Left ventricle myocardium inferior (tissue), 1 donor: ENCODE data around the gene IFITM10. TPM values are rescaled to one million over a fixed set of nuclear protein-coding genes. Genes with fewer than 3 reads are reported as not detected.

Experiments
- DNase-seq: peaks from one replicate; pipeline ENCODE4 v3.0.0-alpha.2; 2020
- H3K27ac ChIP-seq: fragments of 200-600 bp; replicated peaks from 2 replicates; pipeline ENCODE4 v1.8.0; 2021
- H3K27me3 ChIP-seq: fragments of 200-600 bp; 2 replicates; pipeline ENCODE4 v1.8.0; 2021; ENCODE audit warnings: low read depth
- H3K36me3 ChIP-seq: fragments of 200-600 bp; 2 replicates; pipeline ENCODE4 v1.8.0; 2021
- H3K4me1 ChIP-seq: fragments of 200-600 bp; 2 replicates; pipeline ENCODE4 v1.8.0; 2021
- H3K4me3 ChIP-seq: fragments of 200-600 bp; 2 replicates; pipeline ENCODE4 v1.8.0; 2021; ENCODE audit warnings: mild to moderate bottlenecking, moderate library complexity
- H3K9me3 ChIP-seq: fragments of 200-600 bp; replicated peaks from 2 replicates; pipeline ENCODE4 v1.8.0; 2021
- intact Hi-C: fragments of 100-400 bp; cut with micrococcal nuclease; formaldehyde crosslinking; loops from one replicate; pipeline ENCODE4 v1.11.0; 2022
- long read RNA-seq: library from polyadenylated mRNA; unstranded; transcript quantifications from one replicate; pipeline ENCODE4 v2.0.0, GENCODE V29; 2021
- total RNA-seq: library from RNA; stranded (reverse); fragmentation: NEBNext Ultra II Directional; extraction: Animal tissue kit (Norgen Biotek cat#: 25700); gene quantifications from one replicate; pipeline ENCODE4 v1.2.1, GENCODE V29; 2021
- TF ChIP-seq, protein P1 (sequence below): fragments of 200-600 bp; IDR thresholded peaks from 2 replicates; pipeline ENCODE4 v1.8.0; 2021; ENCODE audit warnings: antibody characterized with exemption, mild to moderate bottlenecking, borderline replicate concordance
- donor health status: DM: no; HTN: yes; CAD: no; lungs with severe emphysema.

Gene IFITM10
- 0.58 TPM for total RNA-seq
- long read RNA-seq: 0 reads

DNA sequence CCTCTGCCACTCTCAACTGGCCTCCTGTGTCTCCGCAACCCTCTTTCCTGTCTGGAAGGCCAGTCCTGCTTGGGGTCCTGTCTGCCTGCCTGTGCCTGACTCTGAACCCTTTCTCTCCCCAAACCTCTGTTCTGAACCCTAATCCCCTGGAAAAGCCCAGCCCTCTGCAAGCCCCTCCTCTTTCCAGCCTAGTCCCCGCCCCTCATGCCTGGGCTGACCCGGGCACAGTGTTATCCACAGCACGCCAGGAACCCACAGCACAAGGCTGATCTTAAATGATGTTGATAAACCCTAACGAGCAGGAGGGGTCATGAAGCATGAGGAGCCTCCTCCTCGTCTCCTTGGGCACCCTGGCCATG is at the start of gene IFITM10:
IFITM10 (minus strand) TSS at position 115 of the 359 bp plus-strand sequence. CDS start 153 bp downstream, outside the sequence.
- intact Hi-C loops: no loop called here
- Histone ChIP-seq H3K27me3 (peaks cover 21% of the 10 kb centered on the region), H3K36me3 (peaks cover 30% of the 10 kb centered on the region), H3K4me3 (peak within 1 kb of the TSS; percentile 65), H3K27ac (peak within 1 kb of the TSS; percentile 85), H3K9me3 (no peaks in the 10 kb centered on the region), H3K4me1 (peaks cover 79% of the 10 kb centered on the region)
- TF ChIP-seq, protein P1, sequence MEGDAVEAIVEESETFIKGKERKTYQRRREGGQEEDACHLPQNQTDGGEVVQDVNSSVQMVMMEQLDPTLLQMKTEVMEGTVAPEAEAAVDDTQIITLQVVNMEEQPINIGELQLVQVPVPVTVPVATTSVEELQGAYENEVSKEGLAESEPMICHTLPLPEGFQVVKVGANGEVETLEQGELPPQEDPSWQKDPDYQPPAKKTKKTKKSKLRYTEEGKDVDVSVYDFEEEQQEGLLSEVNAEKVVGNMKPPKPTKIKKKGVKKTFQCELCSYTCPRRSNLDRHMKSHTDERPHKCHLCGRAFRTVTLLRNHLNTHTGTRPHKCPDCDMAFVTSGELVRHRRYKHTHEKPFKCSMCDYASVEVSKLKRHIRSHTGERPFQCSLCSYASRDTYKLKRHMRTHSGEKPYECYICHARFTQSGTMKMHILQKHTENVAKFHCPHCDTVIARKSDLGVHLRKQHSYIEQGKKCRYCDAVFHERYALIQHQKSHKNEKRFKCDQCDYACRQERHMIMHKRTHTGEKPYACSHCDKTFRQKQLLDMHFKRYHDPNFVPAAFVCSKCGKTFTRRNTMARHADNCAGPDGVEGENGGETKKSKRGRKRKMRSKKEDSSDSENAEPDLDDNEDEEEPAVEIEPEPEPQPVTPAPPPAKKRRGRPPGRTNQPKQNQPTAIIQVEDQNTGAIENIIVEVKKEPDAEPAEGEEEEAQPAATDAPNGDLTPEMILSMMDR: no peak
- peak; percentile 34 for DNase-seq

DNA sequence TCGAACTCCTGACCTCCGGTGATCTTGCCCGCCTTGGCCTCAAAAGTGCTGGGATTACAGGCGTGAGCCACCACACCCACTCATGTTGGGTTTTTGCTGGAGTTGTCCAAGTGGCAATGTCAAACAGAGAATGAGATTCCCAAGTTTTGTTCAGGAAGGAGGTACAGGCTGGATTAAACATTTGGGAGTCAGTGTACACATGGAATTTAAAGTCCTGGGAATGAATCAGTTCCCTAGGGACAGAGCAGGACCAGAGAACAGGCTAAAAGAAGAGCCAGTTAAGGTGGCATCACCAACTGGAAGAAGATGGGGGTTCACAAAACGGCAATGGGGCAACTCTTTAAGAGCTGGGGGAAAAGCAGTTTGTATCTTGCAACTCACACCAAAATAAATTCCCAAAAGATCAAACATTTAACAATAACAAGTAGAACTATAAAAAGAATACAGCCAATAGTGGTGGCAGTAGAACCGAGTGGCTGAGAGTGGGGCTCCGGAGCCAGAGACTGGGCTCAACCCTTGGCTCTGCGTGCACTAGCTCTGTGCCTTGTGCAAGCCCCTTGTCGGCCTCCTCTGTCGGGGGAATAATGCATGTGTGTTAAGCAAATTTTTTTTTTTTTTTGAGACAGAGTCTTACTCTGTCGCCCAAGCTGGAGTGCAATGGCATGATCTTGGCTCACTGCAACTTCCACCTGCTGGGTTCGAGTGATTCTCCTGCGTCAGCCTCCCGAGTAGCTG is 47.2 kb upstream of the IFITM10 start:
- H3K27me3 ChIP-seq: peaks cover 93% of the 10 kb centered on the region
- intact Hi-C loops: no loop called here
- no peaks in the 10 kb centered on the region for H3K9me3 ChIP-seq

DNA sequence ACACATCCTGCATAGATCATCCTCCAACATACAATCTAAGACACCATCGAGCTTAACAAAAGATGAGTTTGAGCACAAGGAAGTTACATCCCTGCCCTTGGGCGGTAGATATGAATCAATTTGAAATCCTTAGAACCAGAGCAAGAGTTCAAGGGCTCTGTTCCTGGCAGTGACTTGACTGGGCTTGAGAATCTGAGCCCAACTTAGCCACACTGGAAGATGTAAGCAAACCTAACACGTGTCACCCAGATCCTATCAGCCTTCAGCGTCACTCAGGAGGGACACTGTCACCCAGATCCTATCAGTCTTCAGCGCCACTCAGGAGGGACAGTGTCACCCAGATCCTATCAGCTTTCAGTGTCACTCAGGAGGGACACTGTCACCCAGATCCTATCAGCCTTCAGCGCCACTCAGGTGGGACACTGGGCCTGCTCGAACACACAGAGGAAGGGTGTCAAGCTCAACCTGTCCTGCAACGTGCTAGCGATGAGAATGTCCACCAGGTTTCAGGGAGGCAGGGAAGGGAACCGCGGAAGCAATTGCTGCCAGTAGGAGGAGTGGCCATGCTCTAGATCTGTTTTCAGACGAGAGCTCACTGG is 46.1 kb upstream of the IFITM10 start:
- peaks cover 91% of the 10 kb centered on the region for H3K27me3 ChIP-seq
- no peak overlapping the region for H3K4me3 ChIP-seq
- H3K27ac ChIP-seq: no peak overlapping the region
- no peaks in the 10 kb centered on the region for H3K4me1 ChIP-seq
- H3K9me3 ChIP-seq: no peaks in the 10 kb centered on the region
- TF ChIP-seq, protein P1: no peak
- H3K36me3 ChIP-seq: no peaks in the 10 kb centered on the region
- DNase-seq: no peak
- intact Hi-C loops: no loop called here

More for the DNA sequence above, 47.2 kb upstream of the IFITM10 start:
- H3K36me3 ChIP-seq: no peaks in the 10 kb centered on the region
- H3K27ac ChIP-seq: no peak overlapping the region
- TF ChIP-seq, protein P1: no peak
- DNase-seq: no peak
- no peaks in the 10 kb centered on the region for H3K4me1 ChIP-seq
- no peak overlapping the region for H3K4me3 ChIP-seq

DNA sequence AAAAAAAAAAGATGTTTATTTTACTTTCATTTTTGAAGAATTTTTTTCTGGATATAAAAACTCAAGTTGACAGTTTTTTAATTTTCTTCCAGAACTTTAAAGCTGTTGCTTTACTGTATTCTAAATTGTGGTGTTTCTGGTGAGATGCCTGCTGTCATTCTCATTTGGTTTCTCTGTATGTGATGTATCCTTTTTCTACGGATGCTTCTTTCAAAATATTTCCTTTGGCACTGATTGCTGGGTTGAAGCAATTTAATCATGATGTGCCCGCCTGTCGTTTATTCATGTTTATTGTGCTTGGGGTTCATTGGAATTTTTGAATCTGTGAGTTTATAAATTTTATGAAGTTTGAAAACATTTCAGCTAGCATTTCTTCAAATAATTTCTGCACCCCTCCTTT is 42.7 kb upstream of the IFITM10 start:
- no peak for DNase-seq
- H3K4me1 ChIP-seq: no peaks in the 10 kb centered on the region
- intact Hi-C loops: no loop called here

DNA sequence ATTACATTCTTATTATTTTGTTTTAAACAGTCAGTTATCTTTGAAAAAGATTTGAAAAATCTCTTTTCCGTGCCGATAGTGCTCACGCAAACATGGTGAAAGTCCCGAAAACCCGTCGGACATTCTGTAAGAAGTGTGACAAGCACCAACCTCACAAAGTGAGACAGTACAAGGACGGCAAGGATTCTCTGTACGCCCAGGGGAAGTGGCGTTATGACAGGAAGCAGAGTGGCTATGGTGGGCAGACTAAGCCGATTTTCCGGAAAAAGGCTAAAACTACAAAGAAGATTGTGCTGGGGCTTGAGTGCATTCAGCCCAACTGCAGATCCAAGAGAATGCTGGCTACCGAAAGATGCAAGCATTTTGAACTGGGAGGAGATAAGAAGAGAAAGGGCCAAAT is 42.1 kb upstream of the IFITM10 start:
- TF ChIP-seq, protein P1: no peak
- Histone ChIP-seq H3K9me3 (peaks cover 6% of the 10 kb centered on the region), H3K4me3 (no peak overlapping the region), H3K4me1 (no peaks in the 10 kb centered on the region), H3K27ac (no peak overlapping the region), H3K27me3 (peaks cover 60% of the 10 kb centered on the region), H3K36me3 (no peaks in the 10 kb centered on the region)
- intact Hi-C loops: no loop called here
- no peak for DNase-seq

More for the DNA sequence above, 42.7 kb upstream of the IFITM10 start:
- H3K36me3 ChIP-seq: no peaks in the 10 kb centered on the region
- H3K9me3 ChIP-seq: peaks cover 6% of the 10 kb centered on the region
- TF ChIP-seq, protein P1: no peak
- H3K27me3 ChIP-seq: peaks cover 66% of the 10 kb centered on the region
- no peak overlapping the region for H3K27ac ChIP-seq
- H3K4me3 ChIP-seq: no peak overlapping the region
